SW480 (cell line): ENCODE measurements around the gene NR2C1.
"Not testable (repeated sequence)": the region's sequence is repeated elsewhere in the genome, so short reads cannot be mapped to it uniquely, and the experiment has no call there.

Source experiments
- DNase-seq: peaks from one replicate; pipeline ENCODE4 v3.0.0-alpha.2; 2016; ENCODE audit warnings: low spot score

Gene NR2C1

DNA sequence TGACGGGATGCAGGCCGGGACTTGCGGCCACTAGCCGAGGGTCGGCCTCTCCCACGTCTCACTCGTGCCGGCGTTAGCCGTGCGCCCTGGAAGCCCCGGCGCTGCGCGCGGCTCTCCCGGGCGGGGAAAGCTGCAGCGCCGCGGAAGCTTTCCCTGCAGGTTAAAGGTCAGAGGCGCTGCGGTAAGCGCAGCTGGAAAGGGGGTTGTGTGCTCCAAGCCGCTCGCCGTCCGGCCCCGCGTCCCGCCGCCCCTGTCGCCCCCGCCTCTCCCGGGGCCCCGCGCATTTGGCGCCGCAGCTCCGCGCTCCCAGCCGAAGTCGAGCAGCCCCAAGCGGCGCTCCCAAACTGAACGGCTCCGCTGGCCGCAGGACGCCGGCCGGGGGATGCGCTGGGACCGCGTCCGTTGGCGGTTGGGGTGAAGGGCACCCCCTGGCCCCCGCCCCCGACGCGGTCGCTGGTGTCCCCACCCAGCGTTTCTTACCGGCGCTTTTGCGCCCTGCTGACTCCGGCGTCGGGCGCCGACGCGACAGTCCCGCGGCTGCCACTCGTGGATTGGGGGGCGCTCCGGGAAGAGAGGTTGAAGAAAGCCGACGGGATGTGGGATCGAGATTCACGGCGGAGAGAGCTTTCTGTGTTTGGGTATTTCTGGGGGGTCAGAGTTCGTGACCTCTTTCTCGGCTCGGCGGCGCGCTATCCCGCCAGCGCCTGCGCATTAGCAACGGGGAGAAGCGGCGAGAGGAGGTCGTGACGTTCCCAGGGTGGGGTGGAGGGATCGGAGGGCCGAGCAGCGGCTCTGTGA lies at the start of gene NR2C1:
NR2C1 (minus strand) TSS at position 719 of the 798 bp plus-strand sequence. CDS start 6,234 bp downstream, outside the sequence.
- DNase-seq: peak; percentile 96

DNA sequence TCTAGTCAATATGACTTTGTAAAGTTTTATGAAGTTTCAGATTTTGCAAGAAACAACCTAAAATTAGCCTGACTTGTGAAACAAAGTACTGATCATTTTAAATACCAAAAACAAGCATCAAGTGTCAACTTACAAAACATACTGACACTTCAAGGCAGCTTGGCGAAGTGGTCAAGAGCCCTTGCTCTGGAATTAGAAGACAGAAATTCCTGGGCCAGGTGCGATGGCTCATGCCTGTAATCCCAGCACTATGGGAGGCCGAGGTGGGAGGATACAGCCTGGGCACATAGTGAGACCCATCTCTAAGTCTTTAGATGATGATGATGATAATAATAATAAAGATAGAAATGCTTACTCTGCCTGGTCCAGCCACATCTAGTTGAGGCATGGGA lies 45.4 kb upstream of the NR2C1 start:
- no peak for DNase-seq

DNA sequence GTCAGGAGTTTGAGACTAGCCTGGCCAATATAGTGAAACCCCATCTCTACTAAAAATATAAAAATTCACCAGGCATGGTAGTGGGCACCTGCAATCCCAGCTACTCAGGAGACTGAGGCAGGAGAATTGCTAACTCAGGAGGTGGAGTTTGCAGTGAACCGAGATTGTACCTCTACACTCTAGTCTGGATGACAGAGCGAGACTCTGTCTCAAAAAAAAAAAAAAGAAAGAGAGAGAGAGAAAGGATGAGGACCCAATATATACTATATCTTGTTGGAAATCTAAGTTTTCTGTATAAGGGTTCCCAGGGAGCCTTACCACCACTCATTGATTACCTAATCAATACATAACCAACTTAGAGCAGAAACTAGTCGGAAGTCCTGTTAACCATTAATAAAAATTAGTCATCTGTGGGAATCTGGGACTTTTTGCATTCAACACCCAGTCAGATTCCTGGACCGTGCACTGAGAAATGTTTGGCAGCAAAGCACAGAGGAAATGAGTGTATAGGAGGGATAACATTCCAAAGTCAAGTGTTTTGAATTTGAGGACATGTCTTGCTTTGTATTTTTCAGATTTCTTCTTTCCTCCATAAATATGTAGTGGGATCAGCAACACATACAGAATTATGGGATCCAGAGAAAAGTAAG lies 44.8 kb upstream of the NR2C1 start:
- no peak for DNase-seq

GRCh38 chr12:95117178-95117599 lies 43.8 kb upstream of the NR2C1 start:
- DNase-seq: peak; percentile 79

GRCh38 chr12:95116773-95117172 lies 43.4 kb upstream of the NR2C1 start:
- DNase-seq: peak; percentile 75

DNA sequence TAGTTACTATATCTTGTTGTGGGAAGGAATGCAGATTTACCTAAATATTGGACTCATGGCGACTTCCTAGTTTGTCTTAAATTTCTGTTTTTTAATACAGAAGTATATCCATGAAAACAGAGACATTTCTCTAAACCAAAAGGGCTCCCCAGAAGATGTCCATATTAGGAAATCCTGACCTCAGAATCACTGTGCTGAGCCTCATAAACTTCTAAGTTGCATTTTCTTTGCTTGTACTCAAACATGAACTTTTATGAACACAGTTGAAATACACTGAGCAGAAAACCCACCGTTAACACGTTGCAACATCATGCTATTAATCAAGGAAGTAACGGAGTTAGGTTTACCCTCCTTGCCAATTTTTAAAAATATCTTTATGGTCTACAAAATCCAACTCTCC lies 42.9 kb upstream of the NR2C1 start:
- DNase-seq: no peak

- DNase-seq: no peak
Observed at GRCh38 chr12:95115641-95116040, 42.2 kb upstream of the NR2C1 start.

DNA sequence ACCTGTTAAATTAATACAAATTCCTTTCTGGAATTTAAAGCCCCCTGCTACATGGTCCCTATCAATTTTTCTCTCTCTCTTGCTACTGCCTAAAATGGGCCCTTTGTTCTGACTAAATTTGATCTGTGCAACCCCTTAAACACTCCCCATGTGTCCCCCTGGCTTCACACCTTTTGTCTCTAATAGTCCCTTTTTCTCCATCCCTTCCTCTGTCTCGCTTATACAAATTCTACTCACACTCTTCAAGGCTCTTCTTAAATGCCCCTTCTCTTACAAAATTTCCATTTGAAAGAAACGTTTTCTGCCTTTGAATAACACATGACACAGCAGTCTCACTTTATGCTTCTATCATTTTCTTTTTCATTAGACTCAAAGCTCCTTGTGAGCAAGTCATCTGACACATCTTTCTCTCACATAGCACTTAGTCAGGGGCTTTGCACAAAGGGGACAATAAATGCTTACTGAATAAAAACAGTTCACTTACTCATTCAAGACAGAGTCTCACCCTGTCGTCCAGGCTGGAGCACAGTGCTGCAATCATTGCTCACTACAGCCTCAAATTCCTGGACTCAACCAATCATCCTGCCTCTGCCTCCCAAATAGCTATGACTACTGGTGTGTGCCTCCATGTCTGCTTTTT lies 41.5 kb upstream of the NR2C1 start:
- DNase-seq: no peak

GRCh38 chr12:95107362-95107761 lies 33.9 kb upstream of the NR2C1 start:
- no peak for DNase-seq

DNA sequence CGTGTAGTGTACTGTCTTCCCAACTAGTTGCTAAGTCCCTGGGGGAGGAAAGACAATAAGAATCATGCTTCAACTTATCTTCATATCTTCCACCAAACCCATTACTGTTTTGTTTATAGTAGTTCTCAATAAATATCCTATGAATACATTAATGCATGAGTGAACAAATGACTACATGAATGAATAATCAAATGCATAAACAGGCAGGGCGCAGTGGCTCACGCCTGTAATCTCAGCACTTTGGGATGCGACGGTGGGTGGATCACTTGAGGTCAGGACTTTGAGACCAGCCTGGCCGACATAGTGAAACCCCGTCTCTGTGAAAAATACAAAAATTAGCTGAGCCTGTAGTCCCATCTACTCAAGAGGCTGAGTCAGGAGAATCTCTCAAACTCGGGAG lies 32.1 kb upstream of the NR2C1 start:
- DNase-seq: no peak

GRCh38 chr12:95104919-95105452 lies 31.6 kb upstream of the NR2C1 start:
- no peak for DNase-seq

DNA sequence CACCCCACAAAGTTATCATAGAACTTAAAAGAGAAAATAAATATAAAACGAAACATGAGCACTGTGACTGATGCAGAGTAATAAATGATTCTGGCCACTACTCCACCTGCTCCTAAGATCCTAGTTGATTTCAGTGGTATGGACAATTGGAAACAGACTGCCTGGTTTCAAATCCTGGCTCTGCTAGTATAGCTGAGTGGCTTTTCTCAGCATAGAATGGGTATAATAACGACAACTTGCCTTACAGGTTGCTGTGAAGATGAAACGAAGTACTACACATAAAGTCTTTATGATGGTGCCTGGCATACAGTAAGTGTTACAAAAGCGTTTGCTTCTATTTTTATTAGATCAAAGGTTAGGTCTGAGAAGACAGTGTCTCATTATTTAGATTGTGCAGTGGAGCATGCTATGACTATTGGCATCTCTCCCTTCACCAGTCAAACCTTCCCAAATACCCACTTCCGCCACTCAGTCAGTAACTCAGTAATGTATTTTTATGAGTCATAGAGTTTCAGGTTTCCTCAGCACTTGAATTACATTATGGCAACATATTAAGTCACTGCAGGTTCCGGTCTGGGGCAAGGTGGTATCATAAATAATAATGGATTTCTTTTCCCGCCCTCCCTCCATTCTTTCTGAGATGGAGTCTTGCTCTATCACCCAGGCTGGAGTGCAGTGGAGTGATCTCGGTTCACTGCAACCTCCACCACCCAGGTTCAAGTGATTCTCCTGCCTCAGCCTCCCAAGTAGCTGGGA lies 29.7 kb upstream of the NR2C1 start:
- DNase-seq: peak; percentile 98

- DNase-seq: not testable (repeated sequence)
Observed at GRCh38 chr12:95101957-95102356, 28.5 kb upstream of the NR2C1 start.

GRCh38 chr12:95100264-95101190 lies 27.1 kb upstream of the NR2C1 start:
- no peak for DNase-seq

GRCh38 chr12:95099270-95099790 lies 25.9 kb upstream of the NR2C1 start:
- no peak for DNase-seq

DNA sequence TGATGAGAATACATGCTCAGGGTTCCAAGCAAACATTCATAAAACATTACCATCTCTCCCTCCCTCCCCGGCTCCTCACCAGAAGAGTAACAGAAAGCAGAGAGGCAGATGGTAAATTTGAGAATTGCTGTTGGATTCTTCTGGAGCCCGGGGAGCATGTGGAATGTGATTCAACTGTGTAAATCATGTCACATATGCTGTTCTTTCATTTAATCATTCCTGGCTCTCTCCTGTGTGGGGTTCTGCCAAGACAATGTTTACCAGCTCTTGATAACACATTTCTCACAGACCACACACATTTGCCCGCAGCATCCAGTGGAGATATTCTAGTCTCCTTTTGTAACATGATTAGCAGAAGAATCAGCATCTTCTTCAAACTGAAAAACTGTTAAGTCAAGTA lies 23.4 kb upstream of the NR2C1 start:
- DNase-seq: no peak

DNA sequence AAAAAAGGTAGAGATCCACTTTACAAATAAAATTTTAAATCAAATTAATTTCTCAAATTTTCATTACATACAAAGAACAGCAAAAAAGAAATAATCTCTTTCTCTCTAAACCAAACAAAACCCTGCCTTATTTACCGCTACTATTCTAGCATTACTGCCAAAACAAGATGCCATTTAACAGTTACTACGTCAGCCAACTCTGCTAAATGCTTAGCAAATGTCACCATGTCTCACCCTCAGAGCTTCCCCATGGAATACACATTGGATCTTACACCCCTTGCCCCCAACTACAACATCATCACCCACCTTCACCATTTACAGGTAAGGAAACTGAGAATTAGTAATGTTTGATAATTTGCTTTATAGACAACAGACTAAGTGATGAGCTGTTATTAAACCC lies 23.0 kb upstream of the NR2C1 start:
- no peak for DNase-seq

DNA sequence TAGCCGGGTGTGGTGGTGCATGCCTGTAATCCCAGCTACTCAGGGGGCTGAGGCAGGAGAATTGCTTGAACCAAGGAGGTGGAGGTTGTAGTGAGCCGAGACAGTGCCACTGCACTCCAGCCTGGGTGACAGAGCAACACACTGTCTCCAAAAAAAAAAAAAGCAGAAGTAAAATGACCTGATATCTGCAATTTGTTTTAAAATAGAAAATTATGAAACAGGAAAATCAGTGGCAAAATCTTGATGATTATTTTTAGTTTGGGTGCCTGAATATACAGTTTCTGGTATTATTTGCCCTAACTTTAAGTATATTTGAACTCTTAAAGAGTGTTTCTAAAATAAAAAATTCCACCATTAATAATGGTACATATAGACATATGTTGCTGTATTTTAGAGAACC lies 22.4 kb upstream of the NR2C1 start:
- not testable (repeated sequence) for DNase-seq

- DNase-seq: no peak
Observed at GRCh38 chr12:95089462-95089861, 16.0 kb upstream of the NR2C1 start.

GRCh38 chr12:95088379-95088778 lies 15.0 kb upstream of the NR2C1 start:
- DNase-seq: no peak

DNA sequence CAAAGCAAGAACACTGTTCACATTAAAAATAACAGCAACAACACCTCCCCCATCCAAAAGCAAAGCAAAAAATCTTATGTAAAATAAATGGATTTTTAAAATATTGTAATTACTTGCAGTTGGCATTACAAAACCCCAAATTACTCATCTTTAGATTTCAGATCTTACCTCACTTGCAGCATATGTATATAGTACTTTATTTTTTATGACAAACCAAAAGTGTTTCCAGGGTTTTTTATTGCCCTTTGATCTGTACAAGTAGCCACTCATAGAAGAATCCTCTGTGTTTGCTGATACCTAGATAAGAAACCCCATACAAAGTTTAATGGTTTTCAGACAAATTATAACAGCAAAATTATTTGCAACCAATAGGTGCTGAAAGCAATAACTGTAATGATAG lies 12.2 kb upstream of the NR2C1 start:
- DNase-seq: peak; percentile 13
